OCI-LY1 (cell line): ENCODE data around the gene RGSL1.

ENCODE experiments used
- H2AFZ ChIP-seq: fragments of 200-600 bp; sonication (generic), shearing (Covaris generic); 2 replicates; pipeline ENCODE4 v1.6.0; 2014; ENCODE audit warnings: antibody characterized with exemption, mild to moderate bottlenecking, low read length
- H3F3A ChIP-seq: fragments of 200-600 bp; sonication (generic), shearing (Covaris generic); 2 replicates; pipeline ENCODE4 v1.6.0; 2014; ENCODE audit warnings: mild to moderate bottlenecking, antibody characterized with exemption, low read length, moderate library complexity; ENCODE audit not compliant: insufficient read depth
- H3K27ac ChIP-seq: fragments of 200-600 bp; sonication (generic); 2 replicates; pipeline ENCODE4 v1.5.1; 2014; ENCODE audit warnings: low read length, mixed run types, mild to moderate bottlenecking, low read depth; ENCODE audit not compliant: poor library complexity, severe bottlenecking
- H3K27me3 ChIP-seq: fragments of 200-600 bp; sonication (generic); 2 replicates; pipeline ENCODE4 v1.6.0; 2014; ENCODE audit warnings: antibody characterized with exemption, mild to moderate bottlenecking, low read length, moderate library complexity; ENCODE audit not compliant: insufficient read depth
- H3K36me3 ChIP-seq: fragments of 200-600 bp; sonication (generic); 2 replicates; pipeline ENCODE4 v1.6.1; 2014; ENCODE audit warnings: mild to moderate bottlenecking, antibody characterized with exemption, low read length, moderate library complexity, mixed read lengths; ENCODE audit not compliant: insufficient read depth
- H3K4me1 ChIP-seq: fragments of 200-600 bp; sonication (generic); 2 replicates; pipeline ENCODE4 v1.5.1; 2014; ENCODE audit warnings: mild to moderate bottlenecking, low read length, moderate library complexity; ENCODE audit not compliant: insufficient read depth, severe bottlenecking
- H3K4me2 ChIP-seq: fragments of 200-600 bp; sonication (generic), shearing (Covaris generic); 2 replicates; pipeline ENCODE4 v1.6.1; 2014; ENCODE audit warnings: low read length
- H3K4me3 ChIP-seq: fragments of 200-600 bp; sonication (generic); 2 replicates; pipeline ENCODE4 v1.5.1; 2014; ENCODE audit warnings: low read length, low read depth, mild to moderate bottlenecking, mixed read lengths; ENCODE audit not compliant: poor library complexity, severe bottlenecking
- H3K79me2 ChIP-seq: fragments of 200-600 bp; shearing (Covaris generic); 2 replicates; pipeline ENCODE4 v1.6.1; 2016; ENCODE audit warnings: mixed run types, low read length, mixed read lengths; ENCODE audit not compliant: insufficient read depth
- H3K9ac ChIP-seq: fragments of 200-600 bp; sonication (generic), shearing (Covaris generic); 2 replicates; pipeline ENCODE4 v1.6.1; 2014; ENCODE audit warnings: mild to moderate bottlenecking, low read length, mixed read lengths
- H3K9me2 ChIP-seq: fragments of 200-600 bp; sonication (generic), shearing (Covaris generic); 2 replicates; pipeline ENCODE4 v1.6.1; 2014; ENCODE audit warnings: low read depth, mild to moderate bottlenecking, low read length, mixed read lengths
- H3K9me3 ChIP-seq: fragments of 200-600 bp; shearing (Covaris generic); 2 replicates; pipeline ENCODE4 v1.6.1; 2014; ENCODE audit warnings: low read length, mixed read lengths
- H4K20me1 ChIP-seq: fragments of 200-600 bp; sonication (generic), shearing (Covaris generic); 2 replicates; pipeline ENCODE4 v1.6.0; 2016; ENCODE audit warnings: mild to moderate bottlenecking, low read length; ENCODE audit not compliant: insufficient read depth
- CTCF ChIP-seq: fragments of 200-600 bp; sonication (generic), shearing (Covaris generic); IDR thresholded peaks from 2 replicates; pipeline ENCODE4 v1.5.1; 2017; ENCODE audit warnings: mild to moderate bottlenecking, antibody characterized with exemption, low read length, moderate library complexity, mixed read lengths
- EZH2 ChIP-seq: fragments of 200-600 bp; sonication (generic), shearing (Covaris generic); IDR thresholded peaks from 2 replicates; pipeline ENCODE4 v1.8.0; 2017; ENCODE audit warnings: borderline replicate concordance, mixed run types, mild to moderate bottlenecking, antibody characterized with exemption, low read length, moderate library complexity, mixed read lengths

The RGSL1 gene

GRCh38 chr1:182589931-182590330 is 140.0 kb downstream of the RGSL1 start:
- H3F3A ChIP-seq = no peaks in the 10 kb centered on the region
- H3K9me2 ChIP-seq = no peaks in the 10 kb centered on the region
- no peak overlapping the region for H3K4me3 ChIP-seq
- H3K9ac ChIP-seq = no peak overlapping the region
- H3K36me3 ChIP-seq = no peaks in the 10 kb centered on the region
- H3K27ac ChIP-seq = no peak overlapping the region
- H2AFZ ChIP-seq = no peak overlapping the region
- no peak overlapping the region for H3K4me2 ChIP-seq
- H3K9me3 ChIP-seq = no peaks in the 10 kb centered on the region
- peaks cover 22% of the 10 kb centered on the region for H3K4me1 ChIP-seq
- H4K20me1 ChIP-seq = no peaks in the 10 kb centered on the region
- no peaks in the 10 kb centered on the region for H3K79me2 ChIP-seq
- TF ChIP-seq EZH2 = no peak
- no peak for TF ChIP-seq CTCF
- H3K27me3 ChIP-seq = no peaks in the 10 kb centered on the region

- Histone ChIP-seq H3K27me3 (no peaks in the 10 kb centered on the region), H3K9ac (no peak overlapping the region), H3K4me3 (no peak overlapping the region), H3K27ac (no peak overlapping the region), H3K4me1 (peaks cover 3% of the 10 kb centered on the region), H3K9me2 (no peaks in the 10 kb centered on the region), H2AFZ (no peak overlapping the region), H3F3A (no peaks in the 10 kb centered on the region), H3K9me3 (no peaks in the 10 kb centered on the region), H3K4me2 (no peak overlapping the region), H4K20me1 (no peaks in the 10 kb centered on the region), H3K36me3 (peaks cover 22% of the 10 kb centered on the region), H3K79me2 (no peaks in the 10 kb centered on the region)
- no peak for TF ChIP-seq EZH2
- peak; percentile 88 for TF ChIP-seq CTCF
Measured at GRCh38 chr1:182595641-182596240, 145.8 kb downstream of the RGSL1 start.

- Histone ChIP-seq H3K9me2 (no peaks in the 10 kb centered on the region), H2AFZ (no peak overlapping the region), H3K9me3 (no peaks in the 10 kb centered on the region), H4K20me1 (no peaks in the 10 kb centered on the region), H3K36me3 (peaks cover 34% of the 10 kb centered on the region), H3K4me2 (no peak overlapping the region), H3F3A (no peaks in the 10 kb centered on the region), H3K79me2 (no peaks in the 10 kb centered on the region), H3K4me3 (no peak overlapping the region), H3K4me1 (peaks cover 14% of the 10 kb centered on the region), H3K27ac (no peak overlapping the region), H3K27me3 (no peaks in the 10 kb centered on the region), H3K9ac (no peak overlapping the region)
- no peak for TF ChIP-seq CTCF
- no peak for TF ChIP-seq EZH2
Measured at GRCh38 chr1:182596934-182597333, 147.0 kb downstream of the RGSL1 start.
